NCI-H1930 (cell line): ENCODE measurements around the gene GALNT13.

ENCODE experiments used
- DNase-seq, 2 experiments: peaks; one replicate each; lab custom pipeline; 2025; lab: John Stamatoyannopoulos, UW

GALNT13 gene

GRCh38 chr2:154306266-154306970 lies 434.7 kb downstream of the GALNT13 start:
- DNase-seq, result no peak

- DNase-seq, result peak in 1 of 2 experiments; percentile 61
These were observed 435.3 kb downstream of the GALNT13 start for GRCh38 chr2:154307007-154307406.

DNA sequence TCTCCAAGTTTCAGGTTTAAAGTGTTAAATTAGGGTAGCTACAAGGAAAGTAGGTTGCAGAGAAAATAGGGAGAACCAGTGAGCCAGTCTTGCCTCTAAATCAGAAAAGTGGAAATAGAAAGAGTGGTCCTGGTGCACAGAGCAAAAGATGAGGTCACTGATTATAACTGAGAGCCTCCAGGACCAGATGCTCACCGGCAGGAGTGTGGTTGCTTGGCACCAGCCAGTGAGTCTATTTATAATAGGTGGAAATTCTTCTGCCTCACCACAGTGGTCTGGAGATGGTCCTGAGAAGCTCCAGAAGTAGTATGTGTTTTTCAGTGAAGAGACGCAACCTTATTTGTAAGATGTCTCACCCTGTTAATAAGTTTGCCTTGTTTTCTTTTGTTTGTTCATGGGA lies 452.9 kb downstream of the GALNT13 start:
- DNase-seq, result no peak

DNA sequence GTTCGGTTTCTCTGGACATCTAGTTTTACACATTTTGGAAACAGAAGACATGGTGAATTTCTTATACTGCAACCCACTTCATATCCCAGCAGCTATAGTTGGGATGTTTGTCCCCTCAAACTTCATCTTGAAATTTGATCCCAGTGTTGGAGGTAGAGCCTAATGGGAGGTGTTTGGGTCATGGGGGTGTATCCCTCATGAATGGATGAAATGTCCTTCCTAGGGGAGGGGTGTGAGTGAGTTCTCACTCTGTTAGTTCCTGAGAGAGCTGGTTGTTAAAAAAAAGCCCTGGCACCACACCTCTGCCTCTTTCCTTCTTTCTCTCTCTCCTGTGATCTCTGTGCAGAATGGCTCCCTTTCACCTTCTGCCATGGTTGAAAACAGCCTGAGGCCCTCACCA lies 457.8 kb downstream of the GALNT13 start:
- DNase-seq, result no peak

DNA sequence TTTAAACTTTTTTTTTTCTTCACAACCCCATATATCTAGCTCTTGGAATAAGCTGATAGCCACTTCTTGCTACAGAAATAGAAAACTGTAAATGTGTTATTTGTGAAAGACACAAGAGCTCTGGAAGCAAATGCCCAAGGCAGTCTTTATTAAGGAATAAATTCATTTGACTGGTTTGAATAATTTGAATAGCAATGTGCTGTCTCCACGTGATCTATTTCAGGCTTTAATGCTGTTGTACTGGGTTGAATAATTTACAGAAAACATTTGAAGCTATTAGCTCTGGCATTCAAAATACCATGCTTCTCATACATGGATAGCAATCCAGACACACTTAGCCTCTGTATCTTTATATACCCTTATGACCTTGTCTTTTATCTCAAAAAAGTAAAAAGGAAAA lies 460.1 kb downstream of the GALNT13 start:
- DNase-seq, result no peak

- no peak for DNase-seq
These were observed 464.5 kb downstream of the GALNT13 start for GRCh38 chr2:154336201-154336600.

- DNase-seq, result no peak
These were observed 466.7 kb downstream of the GALNT13 start for GRCh38 chr2:154338352-154338967.

DNA sequence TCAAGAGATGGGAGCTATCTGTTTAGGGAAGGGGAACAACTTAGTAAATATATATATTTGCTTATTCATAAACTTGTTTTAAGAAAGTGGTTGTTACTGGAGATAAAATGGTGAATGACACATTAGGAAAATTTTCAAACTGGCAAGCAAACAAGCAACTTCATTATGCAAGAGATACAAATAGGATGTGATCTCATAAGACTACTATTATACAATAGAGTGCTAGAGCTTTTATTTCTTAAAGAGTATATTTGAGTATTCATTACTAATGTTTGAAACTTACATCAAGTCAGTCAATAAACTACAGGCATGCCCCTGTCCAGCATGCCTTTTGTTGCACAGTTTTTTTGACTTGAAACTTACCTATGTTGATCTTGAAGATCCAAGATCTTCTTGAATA lies 471.6 kb downstream of the GALNT13 start:
- no peak for DNase-seq

DNA sequence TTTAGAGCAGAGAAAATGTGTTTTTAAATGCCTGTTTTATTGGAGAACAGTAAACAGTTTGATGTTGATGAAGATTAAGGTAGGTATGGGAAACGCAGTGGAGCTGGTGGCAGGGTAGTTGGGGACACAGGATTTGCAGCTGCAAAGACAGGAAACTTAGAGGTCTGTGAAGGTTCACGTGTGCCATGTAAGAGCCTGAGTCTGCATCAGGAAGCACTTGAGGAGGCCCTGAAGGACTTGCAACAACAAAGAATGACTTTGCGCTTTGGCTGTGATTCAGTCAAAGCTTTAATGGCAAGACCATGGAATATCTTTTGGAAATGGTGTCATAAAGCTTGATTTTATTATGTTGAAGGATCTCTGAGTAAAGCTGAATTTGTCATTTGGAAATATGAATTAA lies 479.2 kb downstream of the GALNT13 start:
- no peak for DNase-seq

DNA sequence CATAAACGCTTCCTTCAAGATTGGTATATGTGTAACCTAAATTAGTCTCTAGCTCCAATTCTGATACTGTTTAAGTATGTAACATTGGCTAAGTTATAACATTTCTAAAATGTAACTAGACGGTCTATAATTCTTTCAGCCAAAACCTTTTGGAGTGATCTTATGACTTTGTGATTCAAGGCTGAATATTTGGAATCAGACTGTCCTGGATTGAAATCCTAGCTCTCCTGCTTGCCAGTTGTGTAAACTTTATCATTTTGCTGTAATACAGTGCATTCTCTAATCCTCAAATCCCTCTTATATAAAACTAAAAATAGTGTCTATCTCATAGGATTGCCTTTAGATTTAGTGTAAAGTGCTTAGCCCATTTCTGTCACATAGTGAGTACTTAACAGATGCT lies 489.6 kb downstream of the GALNT13 start:
- DNase-seq, result no peak

GRCh38 chr2:154368153-154368552 lies 496.4 kb downstream of the GALNT13 start:
- no peak for DNase-seq

- no peak for DNase-seq
These were observed 499.2 kb downstream of the GALNT13 start for GRCh38 chr2:154370873-154371272.

GRCh38 chr2:154374416-154374815 lies 502.7 kb downstream of the GALNT13 start:
- no peak for DNase-seq

- DNase-seq, result peak; percentile 16 to 33
These were observed 503.8 kb downstream of the GALNT13 start for GRCh38 chr2:154375579-154375931.

- no peak for DNase-seq
These were observed 510.4 kb downstream of the GALNT13 start for GRCh38 chr2:154381931-154382794.

DNA sequence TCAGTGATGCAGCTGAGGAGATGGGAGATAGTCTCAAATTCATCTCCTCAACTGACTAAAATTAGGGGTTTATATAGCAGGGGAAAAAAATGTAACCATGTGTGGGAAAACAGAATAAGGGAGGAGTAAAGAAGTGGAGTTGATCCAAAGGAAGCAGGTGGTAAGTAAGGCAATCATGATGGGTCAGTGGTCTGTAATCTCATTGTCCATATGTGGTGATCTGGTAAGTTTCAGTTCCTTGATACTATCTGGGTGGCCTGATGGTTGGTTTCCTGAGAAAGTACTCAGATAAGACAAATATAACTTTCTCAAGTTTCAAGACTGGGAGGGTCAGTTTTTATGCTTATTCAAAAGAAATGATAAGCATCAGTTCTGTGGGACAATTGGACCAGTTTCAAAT lies 514.5 kb downstream of the GALNT13 start:
- DNase-seq, result no peak

- DNase-seq, result no peak
These were observed 519.3 kb downstream of the GALNT13 start for GRCh38 chr2:154391051-154391450.

DNA sequence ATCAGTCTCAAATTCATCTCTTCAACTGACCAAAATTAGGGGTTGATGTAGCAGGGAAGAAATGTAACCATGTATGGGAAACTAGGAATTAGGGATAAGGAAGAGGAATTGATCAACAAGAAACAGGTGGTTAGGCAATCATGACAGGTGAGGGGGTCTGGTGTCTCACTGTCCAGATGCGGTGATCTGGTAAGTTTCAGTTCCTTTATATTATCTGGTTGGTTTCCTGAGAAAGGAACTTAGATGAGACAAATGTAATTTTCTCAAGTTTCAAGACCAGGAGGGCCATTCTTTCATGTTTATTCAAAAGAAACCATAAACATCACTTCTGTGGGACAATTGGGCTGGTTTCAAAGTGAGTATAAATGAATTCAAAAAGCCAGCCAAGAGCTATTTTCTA lies 520.5 kb downstream of the GALNT13 start:
- DNase-seq, result no peak

GRCh38 chr2:154394600-154394999 lies 522.9 kb downstream of the GALNT13 start:
- DNase-seq, result no peak

GRCh38 chr2:154400563-154401290 lies 529.0 kb downstream of the GALNT13 start:
- DNase-seq, result no peak

- peak in 1 of 2 experiments; percentile 17 for DNase-seq
These were observed 530.5 kb downstream of the GALNT13 start for GRCh38 chr2:154402213-154402612.

- no peak for DNase-seq
These were observed 531.6 kb downstream of the GALNT13 start for GRCh38 chr2:154403242-154403790.
